Body of pancreas (tissue), 4 donors: Measurements from ENCODE around the gene ADGRA1. TPM values are rescaled to one million over a fixed set of nuclear protein-coding genes. Genes with fewer than 3 reads are reported as not detected.

ENCODE experiments used
- ATAC-seq: fragments of 150-250 bp; one replicate; pipeline ENCODE4 v1.9.1; 2016
- DNase-seq, 4 donors: peaks; one replicate each; pipeline ENCODE4 v3.0.0-alpha.2; 2019
- H3K27ac ChIP-seq, 4 donors: fragments of 200-600 bp; sonication (generic); 1 replicate in 3 of 4; 2 replicates in 1 of 4; pipeline versions ENCODE4 v1.5.1 to v1.6.1; 2016 to 2019; ENCODE audit warnings: mild to moderate bottlenecking in 1 of 4, mixed read lengths in 1 of 4, moderate library complexity in 1 of 4
- H3K27me3 ChIP-seq, 2 donors: fragments of 200-600 bp; sonication (generic); one replicate each; pipeline ENCODE4 v1.6.0; 2016; ENCODE audit warnings: mild to moderate bottlenecking in 1 of 2
- H3K36me3 ChIP-seq, 2 donors: fragments of 200-600 bp; sonication (generic); replicated peaks in 1 of 2; 2 replicates each; pipeline ENCODE4 v1.5.1; 2016; ENCODE audit warnings: low read depth in 2 of 2; ENCODE audit not compliant: insufficient read depth in 1 of 2
- H3K4me1 ChIP-seq: fragments of 200-600 bp; sonication (generic); one replicate; pipeline ENCODE4 v1.6.0; 2016
- H3K4me3 ChIP-seq, 2 donors: fragments of 200-600 bp; sonication (generic); 1 replicate in 1 of 2; 2 replicates in 1 of 2; pipeline ENCODE4 v1.5.1; 2016 to 2019
- H3K9me3 ChIP-seq, 3 donors: fragments of 200-600 bp; sonication (generic); 1 replicate in 2 of 3; 2 replicates in 1 of 3; pipeline ENCODE4 v1.5.1; 2016
- POLR2A ChIP-seq, 3 donors: fragments of 450-650 bp; IDR thresholded peaks; one replicate each; pipeline ENCODE4 v1.6.1; 2016; ENCODE audit warnings: antibody characterized with exemption in 3 of 3, mild to moderate bottlenecking in 2 of 3
- WGBS, 2 donors: methylation state at CpG; one replicate each; pipeline ENCODE4 v1.1.5; 2017; 5-methylcytosine and 5-hydroxymethylcytosine counted together
- intact Hi-C: fragments of 100-400 bp; cut with DNase I; formaldehyde crosslinking; loops from one replicate; pipeline ENCODE4 v1.15.1; 2023
- total RNA-seq, 2 donors: library from RNA; depleted of rRNA; stranded (reverse); fragments of >200 nt; gene quantifications; one replicate each; pipeline ENCODE4 v1.1.0, GENCODE V29; 2016
- TF ChIP-seq, protein P1 (sequence below), 7 experiments: fragments of 450-650 bp in 4 of 7; fragments of 200-600 bp in 3 of 7; sonication (generic) in 3 of 7; IDR thresholded peaks; one replicate each; pipeline ENCODE4 v1.5.1; 2016 to 2019; ENCODE audit warnings: antibody characterized with exemption in 7 of 7

Gene ADGRA1
- total RNA-seq, 2 donors from 2014 or later: under 0.01 TPM; not detected in 1

DNA sequence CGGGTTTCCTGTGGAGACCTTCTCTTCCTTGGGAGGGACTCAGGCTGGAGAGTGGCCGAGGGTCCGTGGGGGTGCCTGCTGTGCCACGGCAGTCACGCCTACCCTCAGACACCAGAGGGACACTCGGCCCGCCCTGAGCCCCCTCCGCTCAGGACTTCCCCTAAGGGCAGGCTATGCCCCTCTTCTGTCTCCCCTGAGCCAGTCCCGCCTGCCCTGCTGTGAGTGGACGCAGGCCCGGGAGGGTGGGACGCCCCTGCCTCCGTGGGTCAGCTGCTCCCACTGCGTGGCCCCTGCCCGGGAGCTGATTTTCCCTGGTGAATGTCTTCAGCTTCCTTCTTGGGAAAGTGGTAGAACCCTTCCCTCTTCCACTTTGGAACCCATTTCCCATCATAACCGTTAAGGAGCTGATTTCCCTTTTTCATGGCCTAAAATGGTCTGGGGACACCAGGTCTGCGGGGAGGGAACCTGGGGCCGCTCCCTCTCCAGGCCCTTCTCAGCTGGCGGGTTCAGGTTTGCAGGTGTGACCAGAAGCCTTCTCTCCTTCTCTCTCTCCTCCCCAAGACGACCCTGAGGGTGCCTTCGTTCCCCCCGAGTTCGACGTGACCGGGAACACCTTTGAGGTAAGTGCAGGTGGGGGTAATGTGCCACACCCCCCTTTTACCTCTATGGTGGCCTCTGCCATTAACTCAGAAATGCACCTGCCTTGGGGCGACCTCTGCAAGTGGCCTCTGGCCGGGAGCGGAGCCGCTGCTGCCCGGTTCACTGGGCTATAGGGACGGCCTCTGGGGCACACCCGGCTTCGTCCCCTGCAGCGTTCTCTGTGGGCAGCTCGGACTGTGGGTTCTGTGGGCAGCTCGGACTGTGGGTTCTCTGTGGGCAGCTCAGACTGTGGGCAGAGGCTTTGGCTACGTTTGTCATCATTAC is 80.2 kb downstream of the ADGRA1 start:
- H3K36me3 ChIP-seq: no peaks in the 10 kb centered on the region
- no peaks in the 10 kb centered on the region for H3K4me1 ChIP-seq
- intact Hi-C loops: no loop called here
- no peak for TF ChIP-seq POLR2A (IDR thresholded peaks at IDR 0.05)
- TF ChIP-seq, protein P1, sequence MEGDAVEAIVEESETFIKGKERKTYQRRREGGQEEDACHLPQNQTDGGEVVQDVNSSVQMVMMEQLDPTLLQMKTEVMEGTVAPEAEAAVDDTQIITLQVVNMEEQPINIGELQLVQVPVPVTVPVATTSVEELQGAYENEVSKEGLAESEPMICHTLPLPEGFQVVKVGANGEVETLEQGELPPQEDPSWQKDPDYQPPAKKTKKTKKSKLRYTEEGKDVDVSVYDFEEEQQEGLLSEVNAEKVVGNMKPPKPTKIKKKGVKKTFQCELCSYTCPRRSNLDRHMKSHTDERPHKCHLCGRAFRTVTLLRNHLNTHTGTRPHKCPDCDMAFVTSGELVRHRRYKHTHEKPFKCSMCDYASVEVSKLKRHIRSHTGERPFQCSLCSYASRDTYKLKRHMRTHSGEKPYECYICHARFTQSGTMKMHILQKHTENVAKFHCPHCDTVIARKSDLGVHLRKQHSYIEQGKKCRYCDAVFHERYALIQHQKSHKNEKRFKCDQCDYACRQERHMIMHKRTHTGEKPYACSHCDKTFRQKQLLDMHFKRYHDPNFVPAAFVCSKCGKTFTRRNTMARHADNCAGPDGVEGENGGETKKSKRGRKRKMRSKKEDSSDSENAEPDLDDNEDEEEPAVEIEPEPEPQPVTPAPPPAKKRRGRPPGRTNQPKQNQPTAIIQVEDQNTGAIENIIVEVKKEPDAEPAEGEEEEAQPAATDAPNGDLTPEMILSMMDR (IDR thresholded peaks at IDR 0.05): no peak
- H3K27ac ChIP-seq: no peak overlapping the region
- no peaks in the 10 kb centered on the region for H3K9me3 ChIP-seq
- no peak overlapping the region for H3K4me3 ChIP-seq
- H3K27me3 ChIP-seq: no peaks in the 10 kb centered on the region
- no peak for ATAC-seq
- DNase-seq: no peak
- WGBS, 2 donors: 71 to 77% methylated on average over 28 to 37 of the region's 37 CpGs

DNA sequence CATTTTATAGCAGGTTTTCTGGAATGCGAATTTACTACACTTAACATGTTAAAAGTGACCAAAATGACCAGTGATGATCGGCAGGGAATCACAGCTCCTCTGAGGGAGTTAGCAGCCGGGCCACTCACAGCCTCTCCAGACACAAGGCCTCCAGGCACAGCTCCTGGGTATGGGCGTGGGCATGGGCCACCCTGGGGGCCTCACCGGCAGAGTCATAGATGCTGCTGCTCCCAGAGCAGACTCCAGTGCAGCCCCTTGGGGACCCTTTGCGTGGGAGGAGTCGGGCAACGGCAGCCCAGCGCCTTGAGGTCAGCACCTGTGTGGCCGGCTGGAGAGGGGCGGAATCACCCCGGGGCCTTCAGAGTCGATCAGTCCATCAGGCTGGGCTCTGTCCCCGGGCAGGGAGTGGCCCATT is 80.9 kb downstream of the ADGRA1 start:
- no peak overlapping the region for H3K27ac ChIP-seq
- H3K9me3 ChIP-seq: no peaks in the 10 kb centered on the region
- no peaks in the 10 kb centered on the region for H3K36me3 ChIP-seq
- intact Hi-C loops: no loop called here
- H3K4me3 ChIP-seq: no peak overlapping the region
- no peaks in the 10 kb centered on the region for H3K27me3 ChIP-seq
- 79 to 82% methylated on average over 11 to 14 of the region's 14 CpGs for WGBS, 2 donors
- ATAC-seq (no peak), DNase-seq (no peak)
- H3K4me1 ChIP-seq: no peaks in the 10 kb centered on the region
- TF ChIP-seq POLR2A (IDR thresholded peaks at IDR 0.05): no peak
- TF ChIP-seq, protein P1 (IDR thresholded peaks at IDR 0.05): no peak

DNA sequence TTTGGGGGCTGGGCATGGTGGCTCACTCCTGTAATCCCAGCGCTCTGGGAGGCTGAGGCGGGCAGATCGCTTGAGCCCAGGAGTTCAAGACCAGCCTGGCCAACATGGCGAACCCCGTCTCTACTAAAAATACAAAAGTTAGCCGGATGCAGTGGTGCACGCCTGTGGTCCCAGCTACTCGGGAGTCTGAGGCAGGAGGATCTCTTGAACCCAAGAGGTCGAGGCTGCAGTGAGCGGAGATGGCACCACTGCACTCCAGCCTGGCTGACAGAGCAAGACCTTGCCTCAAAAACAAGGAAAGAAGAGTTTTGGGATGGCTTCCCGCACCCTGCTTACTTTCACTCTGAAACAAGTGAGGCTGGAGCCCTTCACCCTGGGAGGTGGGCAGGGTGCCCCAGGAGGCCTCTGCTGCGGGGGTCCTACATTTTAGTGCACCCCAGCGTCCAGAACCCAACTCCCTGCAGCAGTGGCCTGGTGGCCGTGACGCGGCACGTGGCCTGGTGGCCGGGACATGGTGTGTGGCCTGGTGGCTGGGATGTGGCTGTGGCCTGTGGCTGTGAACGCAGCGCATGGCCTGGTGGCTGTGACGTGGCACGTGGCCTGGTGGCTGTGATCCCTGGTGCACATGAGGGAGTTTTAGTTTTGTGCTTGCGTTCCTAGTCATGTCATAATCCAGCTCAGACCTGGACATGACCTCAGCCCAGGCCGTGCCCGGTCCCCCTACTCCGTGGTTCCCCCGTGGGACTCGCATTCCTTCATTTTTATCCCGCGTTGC is 81.6 kb downstream of the ADGRA1 start:
- no peak for DNase-seq
- TF ChIP-seq, protein P1 (IDR thresholded peaks at IDR 0.05): no peak
- TF ChIP-seq POLR2A (IDR thresholded peaks at IDR 0.05): no peak

DNA sequence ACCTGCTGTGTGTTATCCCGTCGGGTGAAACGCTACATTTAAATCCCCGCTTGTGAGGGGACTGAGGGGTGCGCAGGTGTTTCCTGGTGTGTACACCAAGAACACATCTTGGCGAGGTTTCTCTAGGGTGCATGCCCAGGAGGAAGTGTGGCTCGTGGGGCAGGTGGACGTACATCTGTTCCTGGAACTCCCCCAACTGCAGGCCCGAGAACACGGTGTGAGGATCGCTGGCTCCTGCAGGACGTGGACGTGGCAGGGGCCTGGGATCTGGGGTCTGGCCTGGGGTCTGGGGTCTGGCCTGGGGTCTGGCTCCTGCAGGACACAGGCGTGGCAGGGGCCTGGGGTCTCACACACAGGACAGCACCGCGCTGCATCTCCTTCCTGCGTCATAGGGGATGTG is 82.4 kb downstream of the ADGRA1 start:
- no peaks in the 10 kb centered on the region for H3K27me3 ChIP-seq
- DNase-seq: no peak
- H3K36me3 ChIP-seq: no peaks in the 10 kb centered on the region
- H3K9me3 ChIP-seq: no peaks in the 10 kb centered on the region
- no peak overlapping the region for H3K27ac ChIP-seq
- TF ChIP-seq, protein P1 (IDR thresholded peaks at IDR 0.05): no peak
- no peak for TF ChIP-seq POLR2A (IDR thresholded peaks at IDR 0.05)
- ATAC-seq: no peak
- WGBS, 2 donors: 68 to 83% methylated on average over 17 of the region's 17 CpGs
- no peak overlapping the region for H3K4me3 ChIP-seq
- intact Hi-C loops: no loop called here
- H3K4me1 ChIP-seq: no peaks in the 10 kb centered on the region

More for the DNA sequence above, 81.6 kb downstream of the ADGRA1 start:
- Histone ChIP-seq H3K36me3 (no peaks in the 10 kb centered on the region), H3K4me3 (no peak overlapping the region), H3K27ac (no peak overlapping the region), H3K9me3 (no peaks in the 10 kb centered on the region), H3K27me3 (no peaks in the 10 kb centered on the region), H3K4me1 (no peaks in the 10 kb centered on the region)
- intact Hi-C loops: no loop called here
- 85 to 86% methylated on average over 18 to 30 of the region's 30 CpGs for WGBS, 2 donors
- ATAC-seq: no peak
